Measurements from ENCODE around the gene PPP1R1B.
A peak's percentile ranks its signal among the peaks of the same experiment; 100 is the strongest.
"Not testable (repeated sequence)": the region's sequence is repeated elsewhere in the genome, so short reads cannot be mapped to it uniquely, and the experiment has no call there.

The PPP1R1B gene

DNA sequence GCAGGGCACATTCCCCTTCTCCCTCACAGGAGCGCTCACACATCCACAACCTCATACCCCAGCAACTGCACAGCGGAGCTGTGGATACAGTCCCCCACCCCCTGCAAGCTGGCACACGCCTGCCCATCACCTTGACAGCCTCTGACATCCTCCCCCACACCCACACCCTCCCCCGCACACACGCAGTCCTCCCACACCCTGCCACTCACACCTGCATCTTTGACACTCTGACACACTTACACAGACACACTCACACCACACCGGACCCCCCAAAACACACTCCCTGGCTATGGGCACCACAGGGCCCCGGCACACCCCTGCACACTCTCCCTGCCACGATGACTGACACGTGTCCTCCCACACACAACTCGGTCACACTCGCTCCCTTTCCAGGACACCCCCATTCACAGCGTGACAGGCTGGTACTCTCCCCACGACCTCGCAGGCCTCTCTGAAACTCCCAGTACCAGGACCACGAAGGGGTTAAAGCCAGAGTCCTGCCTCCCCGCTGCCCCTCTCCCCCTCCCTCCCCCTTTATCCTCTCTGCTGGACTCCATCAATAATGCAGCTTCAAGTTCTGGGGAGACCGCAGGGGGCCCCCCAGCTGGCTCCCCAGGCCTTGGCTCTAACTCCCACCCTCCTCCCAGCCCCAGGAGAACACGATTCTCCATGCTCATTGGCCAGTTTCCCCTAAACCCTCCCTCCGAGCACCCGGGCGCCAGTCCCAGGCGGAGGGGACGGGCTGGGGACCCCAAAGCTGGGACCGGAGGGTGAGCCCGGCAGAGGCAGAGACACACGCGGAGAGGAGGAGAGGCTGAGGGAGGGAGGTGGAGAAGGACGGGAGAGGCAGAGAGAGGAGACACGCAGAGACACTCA, at the start of gene PPP1R1B:
PPP1R1B (plus strand) TSS at position 782 of the 876 bp plus-strand sequence. CDS start 441 bp downstream, outside the sequence.
- Histone ChIP-seq H3K4me1 (ENCODE audit: control insufficient read depth in 5 of 5, insufficient read depth in 5 of 5, low read length in 5 of 5) (peaks cover 3 to 68% (median 62%) of the 10 kb centered on the region in 5 donors), H3K9me3 (ENCODE audit: control insufficient read depth in 5 of 5, low read length in 5 of 5) (no peaks in the 10 kb centered on the region), H3K9ac (ENCODE audit: low read length in 5 of 5) (peak within 1 kb of the TSS in 3 of 5 donors; percentile 30 to 69 (median 56)), H3K27me3 (ENCODE audit: control insufficient read depth in 5 of 5, insufficient read depth in 4 of 5, low read length in 5 of 5) (peaks cover 0 to 40% (median 24%) of the 10 kb centered on the region in 5 donors), H3K4me3 (ENCODE audit: low read depth in 1 of 5, low read length in 5 of 5) (peak within 1 kb of the TSS; percentile 43 to 73 (median 62)), H3K36me3 (ENCODE audit: control insufficient read depth in 5 of 5, insufficient read depth in 5 of 5, low read length in 5 of 5) (no peaks in the 10 kb centered on the region), H3K27ac (ENCODE audit: low read depth, low read length) (peak within 1 kb of the TSS; percentile 23)

GRCh38 chr17:39578272-39578671, 48.5 kb upstream of the PPP1R1B start:
- no peaks in the 10 kb centered on the region for H3K36me3 ChIP-seq (ENCODE audit: control insufficient read depth in 5 of 5, insufficient read depth in 5 of 5, low read length in 5 of 5)
- H3K4me1 ChIP-seq (ENCODE audit: control insufficient read depth in 5 of 5, insufficient read depth in 5 of 5, low read length in 5 of 5) = peaks cover 0 to 28% (median 7%) of the 10 kb centered on the region in 5 donors
- no peak overlapping the region for H3K9ac ChIP-seq (ENCODE audit: low read length in 5 of 5)
- H3K9me3 ChIP-seq (ENCODE audit: control insufficient read depth in 5 of 5, low read length in 5 of 5) = no peaks in the 10 kb centered on the region
- H3K27ac ChIP-seq (ENCODE audit: low read depth, low read length) = no peak overlapping the region
- peaks cover 0 to 9% (median 0%) of the 10 kb centered on the region in 5 donors for H3K27me3 ChIP-seq (ENCODE audit: control insufficient read depth in 5 of 5, insufficient read depth in 4 of 5, low read length in 5 of 5)
- H3K4me3 ChIP-seq (ENCODE audit: low read depth in 1 of 5, low read length in 5 of 5) = no peak overlapping the region

DNA sequence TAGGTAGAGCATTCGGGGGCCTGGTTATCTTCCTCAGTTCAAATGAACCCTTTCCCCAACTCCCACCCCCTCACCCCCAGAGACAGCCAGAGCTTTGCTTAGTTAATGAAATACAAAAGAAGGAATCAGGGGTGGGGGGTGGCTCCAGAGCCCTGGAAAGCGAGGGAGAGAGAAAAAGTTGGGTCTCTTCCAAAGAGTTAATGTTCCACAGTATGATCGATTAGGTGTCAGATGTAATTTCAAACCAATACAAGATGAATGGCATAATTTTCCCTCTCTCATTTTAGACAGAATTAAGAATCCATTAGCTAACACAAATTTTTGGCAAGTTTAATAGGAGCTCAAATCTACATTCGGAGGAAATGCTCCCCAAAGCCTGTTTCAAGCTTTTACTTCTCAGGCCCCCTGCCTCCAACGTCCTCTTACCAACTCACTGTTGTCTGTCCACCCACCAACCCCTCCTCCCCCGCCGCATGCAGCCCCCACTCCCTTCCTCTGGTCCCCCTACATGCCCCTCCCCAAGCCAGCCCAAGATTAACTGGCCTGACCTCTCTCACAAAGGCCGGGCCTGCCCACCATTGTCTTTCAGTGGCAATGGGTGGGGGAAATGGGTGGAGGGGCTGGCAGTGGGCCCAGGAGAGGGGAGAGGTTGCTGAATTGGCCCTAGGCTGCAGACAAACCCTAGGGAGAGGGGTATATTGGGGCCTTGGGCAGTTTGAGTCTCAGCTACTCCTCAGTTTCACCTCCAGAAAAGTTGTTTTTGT, 47.3 kb upstream of the PPP1R1B start:
- H3K9me3 ChIP-seq (ENCODE audit: control insufficient read depth in 5 of 5, low read length in 5 of 5) = no peaks in the 10 kb centered on the region
- no peak overlapping the region for H3K27ac ChIP-seq (ENCODE audit: low read depth, low read length)
- no peaks in the 10 kb centered on the region for H3K36me3 ChIP-seq (ENCODE audit: control insufficient read depth in 5 of 5, insufficient read depth in 5 of 5, low read length in 5 of 5)
- H3K4me3 ChIP-seq (ENCODE audit: low read depth in 1 of 5, low read length in 5 of 5) = no peak overlapping the region
- H3K4me1 ChIP-seq (ENCODE audit: control insufficient read depth in 5 of 5, insufficient read depth in 5 of 5, low read length in 5 of 5) = peaks cover 0 to 20% (median 0%) of the 10 kb centered on the region in 5 donors
- no peak overlapping the region for H3K9ac ChIP-seq (ENCODE audit: low read length in 5 of 5)
- H3K27me3 ChIP-seq (ENCODE audit: control insufficient read depth in 5 of 5, insufficient read depth in 4 of 5, low read length in 5 of 5) = peaks cover 0 to 9% (median 0%) of the 10 kb centered on the region in 5 donors

GRCh38 chr17:39580082-39580468, 46.7 kb upstream of the PPP1R1B start:
- Histone ChIP-seq H3K9me3 (ENCODE audit: control insufficient read depth in 5 of 5, low read length in 5 of 5) (no peaks in the 10 kb centered on the region), H3K9ac (ENCODE audit: low read length in 5 of 5) (no peak overlapping the region), H3K27me3 (ENCODE audit: control insufficient read depth in 5 of 5, insufficient read depth in 4 of 5, low read length in 5 of 5) (peaks cover 0 to 9% (median 0%) of the 10 kb centered on the region in 5 donors), H3K4me3 (ENCODE audit: low read depth in 1 of 5, low read length in 5 of 5) (no peak overlapping the region), H3K4me1 (ENCODE audit: control insufficient read depth in 5 of 5, insufficient read depth in 5 of 5, low read length in 5 of 5) (peaks cover 0 to 20% (median 0%) of the 10 kb centered on the region in 5 donors), H3K36me3 (ENCODE audit: control insufficient read depth in 5 of 5, insufficient read depth in 5 of 5, low read length in 5 of 5) (no peaks in the 10 kb centered on the region), H3K27ac (ENCODE audit: low read depth, low read length) (no peak overlapping the region)

DNA sequence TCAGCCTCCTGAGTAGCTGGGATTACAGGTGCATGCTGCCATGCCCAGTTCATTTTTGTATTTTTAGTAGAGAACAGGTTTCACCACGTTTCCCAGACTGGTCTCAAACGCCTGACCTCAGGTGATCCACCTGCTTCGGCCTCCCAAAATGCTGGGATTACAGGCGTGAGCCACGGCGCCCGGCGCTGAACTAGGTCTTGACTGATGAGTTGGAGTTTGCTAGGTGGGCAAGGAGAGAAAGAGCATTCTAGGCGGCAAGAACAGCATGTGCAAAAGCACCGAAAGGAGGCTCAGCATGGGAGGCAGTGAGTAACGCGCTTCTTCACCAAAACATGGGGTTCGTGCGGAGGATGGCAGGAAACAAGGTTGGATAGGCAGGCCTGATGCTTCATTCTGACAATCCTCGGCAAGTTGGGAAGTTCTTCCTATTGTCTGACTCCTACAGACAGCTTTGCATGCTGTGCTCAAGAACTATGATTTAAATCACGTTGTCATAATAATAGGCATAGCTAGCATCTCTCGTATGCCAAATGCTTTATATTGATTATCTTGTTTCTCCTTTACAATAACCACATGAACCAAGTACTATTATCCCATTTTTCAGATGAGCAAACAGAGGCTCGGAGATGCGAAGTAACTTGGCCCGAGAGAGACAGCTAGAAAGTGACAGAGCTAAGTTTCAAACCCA, 45.5 kb upstream of the PPP1R1B start:
- H3K9me3 ChIP-seq (ENCODE audit: control insufficient read depth in 5 of 5, low read length in 5 of 5) = no peaks in the 10 kb centered on the region
- no peaks in the 10 kb centered on the region for H3K36me3 ChIP-seq (ENCODE audit: control insufficient read depth in 5 of 5, insufficient read depth in 5 of 5, low read length in 5 of 5)
- peaks cover 0 to 20% (median 0%) of the 10 kb centered on the region in 5 donors for H3K4me1 ChIP-seq (ENCODE audit: control insufficient read depth in 5 of 5, insufficient read depth in 5 of 5, low read length in 5 of 5)
- H3K27ac ChIP-seq (ENCODE audit: low read depth, low read length) = no peak overlapping the region
- peaks cover 0 to 9% (median 0%) of the 10 kb centered on the region in 5 donors for H3K27me3 ChIP-seq (ENCODE audit: control insufficient read depth in 5 of 5, insufficient read depth in 4 of 5, low read length in 5 of 5)
- H3K9ac ChIP-seq (ENCODE audit: low read length in 5 of 5) = no peak overlapping the region
- H3K4me3 ChIP-seq (ENCODE audit: low read depth in 1 of 5, low read length in 5 of 5) = no peak overlapping the region

- no peaks in the 10 kb centered on the region for H3K9me3 ChIP-seq (ENCODE audit: control insufficient read depth in 5 of 5, low read length in 5 of 5)
- peaks cover 0 to 9% (median 0%) of the 10 kb centered on the region in 5 donors for H3K27me3 ChIP-seq (ENCODE audit: control insufficient read depth in 5 of 5, insufficient read depth in 4 of 5, low read length in 5 of 5)
- no peaks in the 10 kb centered on the region for H3K36me3 ChIP-seq (ENCODE audit: control insufficient read depth in 5 of 5, insufficient read depth in 5 of 5, low read length in 5 of 5)
- peaks cover 0 to 20% (median 0%) of the 10 kb centered on the region in 5 donors for H3K4me1 ChIP-seq (ENCODE audit: control insufficient read depth in 5 of 5, insufficient read depth in 5 of 5, low read length in 5 of 5)
- no peak overlapping the region for H3K9ac ChIP-seq (ENCODE audit: low read length in 5 of 5)
- no peak overlapping the region for H3K27ac ChIP-seq (ENCODE audit: low read depth, low read length)
- H3K4me3 ChIP-seq (ENCODE audit: low read depth in 1 of 5, low read length in 5 of 5) = no peak overlapping the region
These were observed 45.0 kb upstream of the PPP1R1B start for GRCh38 chr17:39581759-39582085.

DNA sequence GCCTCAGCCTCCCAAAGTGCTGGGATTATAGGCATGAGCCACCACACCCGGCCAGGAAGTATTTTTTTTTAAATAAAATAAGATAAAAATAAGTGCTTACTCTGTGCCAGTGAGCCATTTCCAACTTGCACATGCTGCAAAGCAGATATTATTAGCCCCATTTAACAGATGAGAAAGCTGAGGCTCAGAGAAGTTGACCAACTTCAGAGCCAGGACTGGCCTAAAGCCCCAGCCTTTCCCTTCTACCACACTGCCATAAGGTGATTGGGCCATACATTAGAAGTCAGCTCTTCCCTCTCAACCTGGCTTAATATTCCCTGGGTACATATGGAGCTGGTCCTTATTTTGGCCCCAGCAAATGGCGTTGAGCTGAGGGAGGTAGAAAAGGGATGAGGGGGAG, 44.1 kb upstream of the PPP1R1B start:
- Histone ChIP-seq H3K9me3 (ENCODE audit: control insufficient read depth in 5 of 5, low read length in 5 of 5) (no peaks in the 10 kb centered on the region), H3K36me3 (ENCODE audit: control insufficient read depth in 5 of 5, insufficient read depth in 5 of 5, low read length in 5 of 5) (no peaks in the 10 kb centered on the region), H3K9ac (ENCODE audit: low read length in 5 of 5) (no peak overlapping the region), H3K4me1 (ENCODE audit: control insufficient read depth in 5 of 5, insufficient read depth in 5 of 5, low read length in 5 of 5) (peaks cover 0 to 20% (median 0%) of the 10 kb centered on the region in 5 donors), H3K4me3 (ENCODE audit: low read depth in 1 of 5, low read length in 5 of 5) (no peak overlapping the region), H3K27ac (ENCODE audit: low read depth, low read length) (no peak overlapping the region), H3K27me3 (ENCODE audit: control insufficient read depth in 5 of 5, insufficient read depth in 4 of 5, low read length in 5 of 5) (peaks cover 0 to 9% (median 0%) of the 10 kb centered on the region in 5 donors)

DNA sequence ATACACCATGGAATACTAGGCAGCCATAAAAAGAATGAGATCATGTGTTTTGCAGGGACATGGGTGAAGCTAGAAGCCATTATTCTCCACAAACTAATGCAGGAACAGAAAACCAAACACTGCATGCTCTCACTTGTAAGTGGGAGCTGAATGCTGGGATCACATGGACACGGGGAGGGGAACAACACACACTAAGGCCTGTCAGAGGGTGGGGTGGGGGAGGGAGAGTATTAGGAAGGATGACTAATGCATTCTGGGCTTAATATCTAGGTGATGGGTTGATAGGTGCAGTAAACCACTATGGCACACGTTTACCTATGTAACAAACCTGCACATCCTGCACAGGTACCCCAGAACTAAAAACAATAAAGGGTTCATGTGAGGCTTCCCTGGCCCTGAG, 36.6 kb upstream of the PPP1R1B start:
- H3K27ac ChIP-seq (ENCODE audit: low read depth, low read length); H3K9ac ChIP-seq (ENCODE audit: low read length in 5 of 5): not testable (repeated sequence)

GRCh38 chr17:39591958-39592954, 34.5 kb upstream of the PPP1R1B start:
- peaks cover 23 to 47% (median 44%) of the 10 kb centered on the region in 5 donors for H3K27me3 ChIP-seq (ENCODE audit: control insufficient read depth in 5 of 5, insufficient read depth in 4 of 5, low read length in 5 of 5)
- H3K9ac ChIP-seq (ENCODE audit: low read length in 5 of 5) = no peak overlapping the region
- H3K4me1 ChIP-seq (ENCODE audit: control insufficient read depth in 5 of 5, insufficient read depth in 5 of 5, low read length in 5 of 5) = no peaks in the 10 kb centered on the region
- no peak overlapping the region for H3K4me3 ChIP-seq (ENCODE audit: low read depth in 1 of 5, low read length in 5 of 5)
- H3K36me3 ChIP-seq (ENCODE audit: control insufficient read depth in 5 of 5, insufficient read depth in 5 of 5, low read length in 5 of 5) = no peaks in the 10 kb centered on the region
- no peak overlapping the region for H3K27ac ChIP-seq (ENCODE audit: low read depth, low read length)
- H3K9me3 ChIP-seq (ENCODE audit: control insufficient read depth in 5 of 5, low read length in 5 of 5) = peaks cover 0 to 5% (median 0%) of the 10 kb centered on the region in 5 donors

More for the DNA sequence above, 36.6 kb upstream of the PPP1R1B start:
- H3K4me3 ChIP-seq (ENCODE audit: low read depth in 1 of 5, low read length in 5 of 5); H3K9me3 ChIP-seq (ENCODE audit: control insufficient read depth in 5 of 5, low read length in 5 of 5); H3K4me1 ChIP-seq (ENCODE audit: control insufficient read depth in 5 of 5, insufficient read depth in 5 of 5, low read length in 5 of 5); H3K36me3 ChIP-seq (ENCODE audit: control insufficient read depth in 5 of 5, insufficient read depth in 5 of 5, low read length in 5 of 5): not testable (repeated sequence)
- H3K27me3 ChIP-seq (ENCODE audit: control insufficient read depth in 5 of 5, insufficient read depth in 4 of 5, low read length in 5 of 5) = peaks cover 6 to 27% (median 23%) of the 10 kb centered on the region in 5 donors

Measured in subcutaneous abdominal adipose tissue (tissue), 5 donors.